GM13977 (cell line): ENCODE data around the gene CDKN2A.

Experiments used
- DNase-seq: peaks from one replicate; pipeline ENCODE4 v3.0.0; 2012; ENCODE audit warnings: low spot score
- CTCF ChIP-seq: IDR thresholded peaks from 2 replicates; pipeline ENCODE4 v1.5.1; 2012; ENCODE audit warnings: mild to moderate bottlenecking, control low read depth; ENCODE audit not compliant: insufficient read depth; ENCODE audit errors: extremely low read depth, missing control alignments
- in situ Hi-C: fragments of 300-500 bp; cut with MboI; formaldehyde crosslinking; loops from one replicate; pipeline ENCODE4 v1.12.0; 2022; ENCODE audit warnings: low sequenced_read_pairs, low pct_unique_long_range_greater_than_20kb, mixed read lengths, inconsistent platforms; ENCODE audit not compliant: unreplicated experiment

The CDKN2A gene

GRCh38 chr9:22037954-22038690 lies 43.9 kb upstream of the CDKN2A start:
- TF ChIP-seq CTCF, result peak; percentile 51
- in situ Hi-C loops, result loop anchor here (25.0 kb wide), 1 partner anchor 226 kb away; the partner anchor contains the start of gene MTAP
- no peak for DNase-seq

GRCh38 chr9:22036866-22037626 lies 42.9 kb upstream of the CDKN2A start:
- in situ Hi-C loops, result loop anchor here (25.0 kb wide), 1 partner anchor 225 kb away; the partner anchor contains the start of gene MTAP
- no peak for TF ChIP-seq CTCF
- no peak for DNase-seq

DNA sequence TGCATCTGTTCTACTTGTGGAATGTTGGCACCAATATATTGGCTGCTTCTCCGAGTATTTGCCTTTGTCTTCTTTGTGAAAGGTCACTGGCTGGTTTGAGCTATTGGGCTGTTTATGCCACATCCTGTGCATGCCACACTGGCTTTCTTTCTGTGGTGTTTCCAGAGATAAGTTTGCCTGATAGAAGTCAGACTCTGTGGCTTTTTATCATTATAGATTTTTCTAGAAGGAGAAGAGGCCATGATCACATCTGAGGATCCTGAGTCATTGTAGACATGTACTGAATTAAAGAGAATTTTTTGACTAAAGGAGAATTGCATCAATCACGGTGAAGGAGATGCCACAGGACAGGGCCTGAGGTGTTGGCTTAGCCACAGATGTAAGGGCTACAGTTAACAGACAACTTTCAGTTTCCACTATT lies 41.4 kb upstream of the CDKN2A start:
- DNase-seq, result no peak
- in situ Hi-C loops, result loop anchor here (25.0 kb wide), 1 partner anchor 223 kb away; the partner anchor contains the start of gene MTAP
- no peak for TF ChIP-seq CTCF

GRCh38 chr9:22033012-22033630 lies 38.9 kb upstream of the CDKN2A start:
- in situ Hi-C loops, result loop anchor here (25.0 kb wide), 1 partner anchor 221 kb away; the partner anchor contains the start of gene MTAP
- TF ChIP-seq CTCF, result no peak
- no peak for DNase-seq

DNA sequence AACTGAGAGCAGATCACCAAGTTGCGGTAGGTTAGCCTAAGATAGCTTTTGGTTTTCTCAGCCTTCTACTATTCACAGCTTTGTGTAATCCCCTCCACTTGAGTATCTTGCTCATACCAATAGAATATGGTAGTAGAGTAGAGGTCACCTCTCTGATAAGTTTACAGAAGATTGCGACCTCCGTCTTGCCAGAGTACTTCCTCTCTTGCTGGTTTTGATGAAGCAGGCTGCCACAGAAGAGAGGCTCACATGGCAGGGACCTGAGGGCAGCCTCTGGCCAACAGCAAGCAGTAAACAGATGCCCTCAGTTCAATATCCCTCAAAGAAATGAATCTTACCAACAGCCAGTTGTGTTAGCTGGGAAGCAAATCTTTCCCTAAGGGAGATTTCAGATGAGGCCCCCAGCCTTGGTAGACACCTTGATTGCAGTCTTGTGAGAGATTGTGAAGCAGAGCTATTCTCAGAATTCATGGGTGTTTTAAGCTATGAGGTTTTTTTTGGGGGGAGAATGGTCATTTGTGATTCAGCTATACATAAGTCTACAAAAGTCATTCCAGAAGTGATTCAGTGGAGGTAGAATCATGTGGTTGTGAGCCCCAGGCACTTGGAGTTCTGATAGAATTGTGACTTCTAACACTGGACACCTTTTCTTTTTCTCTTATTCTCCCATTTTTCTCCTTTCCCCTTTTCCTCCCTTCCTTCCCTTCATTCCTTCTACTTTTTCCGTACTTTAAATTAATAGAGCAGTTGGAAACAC lies 37.6 kb upstream of the CDKN2A start:
- in situ Hi-C loops, result loop anchor here (25.0 kb wide), 1 partner anchor 220 kb away; the partner anchor contains the start of gene MTAP
- no peak for TF ChIP-seq CTCF
- DNase-seq, result no peak
